ENCODE results near the gene PLA2G4C.

Gene PLA2G4C

GRCh38 chr19:48139053-48139452 is 28.4 kb upstream of the PLA2G4C start:
- no peak for TF ChIP-seq CTCF (IDR thresholded peaks at IDR 0.05; ENCODE audit: low read depth, low read length)
- DNase-seq (ENCODE audit: extremely low read depth, low read depth): no peak

- no peak for TF ChIP-seq CTCF (IDR thresholded peaks at IDR 0.05; ENCODE audit: low read depth, low read length)
- DNase-seq (ENCODE audit: extremely low read depth, low read depth): no peak
Observed at GRCh38 chr19:48137411-48137810, 26.8 kb upstream of the PLA2G4C start.

GRCh38 chr19:48136547-48136946 is 25.9 kb upstream of the PLA2G4C start:
- TF ChIP-seq CTCF (IDR thresholded peaks at IDR 0.05; ENCODE audit: low read depth, low read length): no peak
- DNase-seq (ENCODE audit: extremely low read depth, low read depth): no peak

- TF ChIP-seq CTCF (IDR thresholded peaks at IDR 0.05; ENCODE audit: low read depth, low read length): no peak
- no peak for DNase-seq (ENCODE audit: extremely low read depth, low read depth)
Observed at GRCh38 chr19:48135411-48135810, 24.8 kb upstream of the PLA2G4C start.

GRCh38 chr19:48133094-48133493 is 22.5 kb upstream of the PLA2G4C start:
- no peak for DNase-seq (ENCODE audit: extremely low read depth, low read depth)
- TF ChIP-seq CTCF (IDR thresholded peaks at IDR 0.05; ENCODE audit: low read depth, low read length): no peak

GRCh38 chr19:48127561-48127960 is 16.9 kb upstream of the PLA2G4C start:
- no peak for DNase-seq (ENCODE audit: extremely low read depth, low read depth)
- no peak for TF ChIP-seq CTCF (IDR thresholded peaks at IDR 0.05; ENCODE audit: low read depth, low read length)

- peak; percentile 15 for DNase-seq (ENCODE audit: extremely low read depth, low read depth)
Observed at GRCh38 chr19:48123907-48124651, 13.5 kb upstream of the PLA2G4C start.

More at GRCh38 chr19:48123907-48124651, 13.5 kb upstream of the PLA2G4C start:
- TF ChIP-seq CTCF (IDR thresholded peaks at IDR 0.05; ENCODE audit: low read depth, low read length): peak; percentile 23

Measured in AG09319 (cell line).